Glomerular endothelial cell (primary cell): ENCODE data around the gene CPLX4. TPM values are rescaled to one million over a fixed set of nuclear protein-coding genes. Genes with fewer than 3 reads are reported as not detected.

ENCODE experiments used
- total RNA-seq: library from RNA; depleted of rRNA; stranded (reverse); fragments of >200 nt; gene quantifications from 2 replicates; pipeline ENCODE4 v1.2.3, GENCODE V29; 2015

The CPLX4 gene
- total RNA-seq, 1 donor from 2014 or later: not detected

Other genes with a start within 250 kb of the CPLX4 start
- 15.1 and 20.6 TPM in 2 replicates for gene SEC11C, start 178.8 kb downstream of the CPLX4 start, total RNA-seq
- gene GRP, start 98.5 kb downstream of the CPLX4 start, total RNA-seq: not detected in 2 replicates
- not detected in 2 replicates for gene RAX, start 45.2 kb downstream of the CPLX4 start, total RNA-seq
- 101 and 117 TPM in 2 replicates for gene LMAN1, start 40.6 kb upstream of the CPLX4 start, total RNA-seq